Stimulated activated CD8-positive, alpha-beta memory T cell treated with anti-CD3 and anti-CD28 coated beads, Interleukin-2, amount 100 ng/mL, for 48 hours (primary cell): ENCODE results near the gene BSPRY.
"Not testable (repeated sequence)": the region's sequence is repeated elsewhere in the genome, so short reads cannot be mapped to it uniquely, and the experiment has no call there.

Source experiments
- DNase-seq, 2 donors: peaks; one replicate each; pipeline ENCODE4 v3.0.0-alpha.2; 2020; ENCODE audit warnings: low read depth in 2 of 2

BSPRY gene

DNA sequence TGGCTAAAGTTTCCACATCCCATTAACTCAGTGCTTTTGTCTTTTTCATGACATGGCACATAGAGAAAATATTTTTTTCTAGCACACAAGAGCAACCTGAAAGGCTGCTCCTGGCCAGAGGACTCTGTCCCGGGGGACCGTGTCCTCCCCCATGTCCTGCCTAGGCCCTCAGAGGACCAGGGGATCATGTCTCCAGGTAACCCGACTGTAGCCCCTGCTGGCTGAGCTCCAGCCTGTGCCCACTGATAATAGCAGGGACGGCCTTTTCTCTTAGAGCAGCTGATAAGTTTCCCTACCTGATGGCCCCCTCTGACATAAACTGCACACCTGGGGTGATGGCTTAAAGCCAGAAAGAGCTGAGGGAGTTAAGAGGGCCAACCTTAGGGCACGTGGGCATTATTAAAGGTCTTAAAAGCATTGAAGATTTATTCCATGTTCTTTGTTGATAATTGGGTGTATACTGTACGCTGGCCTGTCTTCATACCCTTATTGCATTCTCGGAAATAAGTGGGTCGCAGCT lies 21.5 kb downstream of the BSPRY start:
- no peak for DNase-seq

GRCh38 chr9:113372059-113372458 lies 22.7 kb downstream of the BSPRY start:
- DNase-seq = no peak

GRCh38 chr9:113373256-113373655 lies 23.9 kb downstream of the BSPRY start:
- DNase-seq = no peak

- DNase-seq = no peak
Measured at GRCh38 chr9:113373676-113374392, 24.5 kb downstream of the BSPRY start.

- no peak for DNase-seq
Measured at GRCh38 chr9:113375057-113376023, 26.0 kb downstream of the BSPRY start.

GRCh38 chr9:113376634-113377567 lies 27.6 kb downstream of the BSPRY start, which contains the start of gene HDHD3:
TSS of gene HDHD3 (minus strand) at chr9:113376986. CDS start at chr9:113374354, 2,632 bp downstream.
- peak; percentile 65 to 78 for DNase-seq

GRCh38 chr9:113379094-113379828 lies 29.9 kb downstream of the BSPRY start:
- DNase-seq = not testable (repeated sequence)

DNA sequence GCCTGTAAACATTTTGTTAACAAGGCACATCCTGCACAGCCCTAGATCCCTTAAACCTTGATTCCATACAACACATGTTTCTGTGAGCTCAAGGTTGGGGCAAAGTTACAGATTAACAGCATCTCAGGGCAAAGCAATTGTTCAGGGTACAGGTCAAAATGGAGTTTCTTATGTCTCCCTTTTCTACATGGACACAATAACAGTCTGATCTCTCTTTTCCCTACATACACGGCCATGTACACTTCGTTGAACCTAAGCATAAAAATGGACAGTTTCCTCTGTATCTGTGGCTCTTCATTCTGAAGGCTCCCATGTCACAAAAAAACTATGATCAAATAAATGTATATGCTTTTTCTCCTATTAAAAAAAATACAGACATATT lies 30.5 kb downstream of the BSPRY start:
- DNase-seq = not testable (repeated sequence)

- no peak for DNase-seq
Measured at GRCh38 chr9:113380869-113381378, 31.6 kb downstream of the BSPRY start.

- not testable (repeated sequence) for DNase-seq
Measured at GRCh38 chr9:113381441-113381840, 32.1 kb downstream of the BSPRY start.

- DNase-seq = no peak
Measured at GRCh38 chr9:113381909-113382411, 32.6 kb downstream of the BSPRY start.

DNA sequence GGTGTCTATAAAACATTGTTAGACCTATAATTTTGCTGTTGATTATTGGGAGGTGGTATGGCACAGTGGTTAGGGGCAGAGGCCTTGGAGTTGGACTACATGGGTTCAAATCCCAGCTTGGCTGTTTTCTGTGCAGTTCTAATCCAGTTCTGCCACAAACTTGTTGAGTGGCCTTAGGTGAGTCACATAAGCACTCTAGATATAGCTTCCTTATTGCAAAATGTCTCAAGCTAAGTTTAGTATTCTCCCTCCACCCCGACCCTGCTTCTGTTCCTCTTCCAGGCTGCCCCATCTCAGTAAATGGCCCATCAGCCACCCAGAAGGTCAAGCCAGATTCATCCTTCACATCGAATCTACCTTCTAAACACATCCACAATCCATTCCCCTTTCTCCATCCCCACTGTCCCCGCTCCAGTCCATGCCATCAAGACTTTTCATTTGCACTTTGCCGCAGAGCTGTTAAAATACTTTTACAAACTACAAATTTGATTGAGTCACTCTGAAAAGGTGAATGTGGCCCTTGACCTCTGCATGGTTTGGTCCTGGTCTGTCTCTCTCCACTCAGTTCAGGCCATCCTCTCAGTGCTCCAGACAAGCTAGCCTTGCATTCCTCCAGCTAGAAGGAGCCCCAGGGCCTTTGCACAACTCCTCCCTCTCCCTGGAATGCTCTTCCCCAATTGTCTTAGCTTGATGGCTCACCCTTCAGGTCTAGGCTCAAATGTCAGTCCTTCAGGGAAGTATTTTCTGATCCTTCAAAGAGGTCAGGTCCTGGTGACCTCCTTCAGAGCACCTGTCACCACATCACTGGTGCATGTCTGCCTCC lies 37.4 kb downstream of the BSPRY start:
- DNase-seq = no peak

GRCh38 chr9:113387560-113388230 lies 38.4 kb downstream of the BSPRY start:
- no peak for DNase-seq

- no peak for DNase-seq
Measured at GRCh38 chr9:113388833-113389232, 39.5 kb downstream of the BSPRY start.

DNA sequence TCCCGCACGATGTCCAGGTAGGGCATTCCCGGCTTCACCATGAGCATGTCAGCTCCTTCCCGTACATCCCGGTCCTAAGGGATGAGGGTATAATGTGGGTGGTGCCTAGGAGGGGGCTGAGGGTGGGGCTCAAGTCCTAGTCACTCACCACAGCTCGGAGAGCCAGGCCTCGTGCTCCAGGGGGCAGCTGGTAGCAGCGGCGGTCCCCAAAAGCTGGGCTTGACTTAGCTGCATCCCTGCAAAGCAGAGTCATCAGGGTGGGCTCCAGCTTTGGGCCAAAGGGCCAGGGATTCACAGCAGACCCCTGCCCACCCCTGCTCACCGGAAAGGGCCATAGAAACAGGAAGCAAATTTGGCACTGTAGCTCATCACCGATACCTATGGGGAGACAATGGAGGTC lies 40.1 kb downstream of the BSPRY start:
- DNase-seq = no peak

DNA sequence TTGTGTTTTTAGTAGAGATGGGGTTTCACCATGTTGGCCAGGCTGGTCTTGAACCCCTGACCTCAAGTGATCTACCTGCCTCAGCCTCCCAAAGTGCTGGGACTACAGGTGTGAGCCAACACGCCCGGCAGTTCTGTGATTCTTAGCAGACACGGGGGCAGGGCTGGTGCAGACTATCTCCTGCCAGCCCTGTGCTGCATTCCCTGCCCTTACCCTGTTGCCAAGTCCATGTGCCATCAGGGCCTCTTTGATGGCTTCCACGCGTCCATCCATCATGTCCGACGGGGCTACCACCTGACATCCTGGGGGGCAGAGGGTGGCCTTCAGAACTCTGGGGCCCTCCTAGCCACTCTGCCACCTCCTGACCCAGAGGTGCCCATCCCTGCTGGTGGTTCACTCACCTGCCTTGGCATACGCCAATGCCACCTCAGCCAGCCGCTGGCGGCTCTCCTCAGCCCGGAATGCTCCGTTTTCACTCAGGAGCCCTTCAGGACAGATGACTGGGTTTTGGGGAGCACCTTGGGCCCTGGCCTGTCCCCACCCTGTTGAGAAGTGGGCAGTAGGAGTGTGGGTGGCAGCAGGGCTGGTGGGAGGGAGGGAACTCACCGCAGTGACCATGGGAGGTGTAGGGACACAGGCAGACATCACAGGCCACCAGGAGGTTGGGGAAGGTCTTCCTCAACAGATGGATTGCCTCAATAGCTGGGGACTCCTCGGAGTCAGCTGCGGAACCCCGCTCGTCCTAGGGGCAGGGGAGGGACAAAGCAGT lies 41.0 kb downstream of the BSPRY start:
- DNase-seq = no peak

GRCh38 chr9:113391917-113392316 lies 42.6 kb downstream of the BSPRY start:
- no peak for DNase-seq

GRCh38 chr9:113393281-113393680 lies 43.9 kb downstream of the BSPRY start:
- no peak for DNase-seq
